SK-N-MC (cell line): ENCODE measurements around the gene CMIP.

Experiments
- DNase-seq: peaks from one replicate; pipeline ENCODE4 v3.0.0-alpha.2; 2011; ENCODE audit warnings: low read depth, low spot score
- H3K27ac ChIP-seq: fragments of 200-600 bp; sonication (generic); 2 replicates; pipeline ENCODE4 v1.5.1; 2016; ENCODE audit warnings: mixed run types
- H3K36me3 ChIP-seq: fragments of 200-600 bp; sonication (generic); 2 replicates; pipeline ENCODE4 v1.6.1; 2017; ENCODE audit warnings: antibody characterized with exemption, low read length, mixed read lengths; ENCODE audit not compliant: insufficient read depth
- H3K4me3 ChIP-seq: fragments of 200-600 bp; sonication (generic); 2 replicates; pipeline ENCODE4 v1.5.1; 2016
- H3K9ac ChIP-seq: fragments of 200-600 bp; sonication (generic); 2 replicates; pipeline ENCODE4 v1.8.0; 2017; ENCODE audit warnings: mixed run types, mixed read lengths; ENCODE audit not compliant: insufficient read length
- H3K9me3 ChIP-seq: fragments of 200-600 bp; sonication (generic); 2 replicates; pipeline ENCODE4 v1.6.1; 2017; ENCODE audit warnings: low read depth, mild to moderate bottlenecking, antibody characterized with exemption, low read length, moderate library complexity, mixed read lengths
- EZH2 ChIP-seq: fragments of 200-600 bp; sonication (generic); IDR thresholded peaks from one replicate; pipeline ENCODE4 v1.6.1; 2017; ENCODE audit warnings: antibody characterized with exemption
- FOXP2 ChIP-seq: optimal IDR thresholded peaks from 2 replicates; pipeline ENCODE3; 2011; ENCODE audit warnings: mild to moderate bottlenecking, moderate library complexity; ENCODE audit not compliant: insufficient read depth; ENCODE audit errors: extremely low read length, control extremely low read depth
- POLR2AphosphoS5 ChIP-seq: IDR thresholded peaks from 2 replicates; pipeline ENCODE4 v1.6.1; 2012; ENCODE audit warnings: mild to moderate bottlenecking, low read depth, low read length, borderline replicate concordance

CMIP gene

DNA sequence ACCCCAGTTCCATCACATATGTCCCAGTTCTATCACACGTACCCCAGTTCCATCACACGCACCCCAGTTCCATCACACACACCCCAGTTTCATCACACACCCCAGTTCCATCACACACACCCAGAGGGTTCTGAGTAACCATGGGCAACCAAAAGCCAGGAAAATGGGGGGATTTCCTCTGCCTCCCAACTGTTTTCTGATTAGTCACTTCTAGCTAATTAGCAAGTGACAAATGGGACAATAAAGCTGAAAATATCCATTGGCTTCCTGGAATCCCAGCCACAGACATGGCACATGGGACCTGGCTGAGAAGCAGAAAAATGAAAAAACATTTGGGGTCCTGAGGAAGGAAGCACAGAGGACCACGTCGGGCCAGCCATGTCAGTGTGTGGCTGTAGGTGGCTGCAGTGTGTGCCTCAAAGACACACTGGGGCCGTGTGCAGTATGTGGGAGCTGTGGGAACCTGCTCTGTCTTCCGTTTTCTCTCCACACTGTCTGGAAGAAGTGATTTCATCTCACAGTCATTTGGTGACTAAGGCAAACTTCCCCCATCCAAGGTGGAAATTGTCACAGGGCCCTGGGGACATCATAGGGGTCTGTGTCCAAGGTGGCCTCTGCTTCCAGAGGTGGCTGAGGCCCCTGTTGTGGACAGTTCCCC lies 106.7 kb downstream of the CMIP start:
- no peak overlapping the region for H3K9ac ChIP-seq
- DNase-seq = no peak
- no peaks in the 10 kb centered on the region for H3K36me3 ChIP-seq
- H3K4me3 ChIP-seq = no peak overlapping the region
- TF ChIP-seq FOXP2 = no peak
- no peak for TF ChIP-seq EZH2
- no peak for TF ChIP-seq POLR2AphosphoS5
- H3K9me3 ChIP-seq = no peaks in the 10 kb centered on the region
- no peak overlapping the region for H3K27ac ChIP-seq

GRCh38 chr16:81551821-81552304 lies 107.3 kb downstream of the CMIP start:
- no peak for DNase-seq
- TF ChIP-seq POLR2AphosphoS5 = no peak
- TF ChIP-seq EZH2 = no peak
- no peak for TF ChIP-seq FOXP2
- Histone ChIP-seq H3K9me3 (no peaks in the 10 kb centered on the region), H3K27ac (no peak overlapping the region), H3K36me3 (no peaks in the 10 kb centered on the region), H3K4me3 (no peak overlapping the region), H3K9ac (no peak overlapping the region)

DNA sequence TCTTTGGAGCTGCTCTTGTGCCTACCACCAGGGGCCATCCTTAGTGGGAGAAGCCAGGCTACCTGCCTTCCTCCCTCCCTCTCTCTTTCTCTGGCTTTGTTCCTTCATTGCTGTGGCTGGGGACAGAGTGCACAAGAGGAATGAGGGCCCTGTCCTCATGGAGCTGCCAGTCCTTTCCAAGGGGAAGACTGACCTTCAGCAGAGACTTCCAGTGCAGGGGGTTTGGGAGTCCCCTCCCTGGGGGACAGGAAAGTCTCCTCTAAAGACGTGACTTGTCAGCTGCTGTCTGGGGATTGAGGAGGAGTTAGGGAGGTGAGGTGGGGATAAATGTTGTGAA lies 108.1 kb downstream of the CMIP start:
- no peak overlapping the region for H3K9ac ChIP-seq
- H3K9me3 ChIP-seq = no peaks in the 10 kb centered on the region
- H3K27ac ChIP-seq = no peak overlapping the region
- no peak for DNase-seq
- no peak overlapping the region for H3K4me3 ChIP-seq
- no peaks in the 10 kb centered on the region for H3K36me3 ChIP-seq
- no peak for TF ChIP-seq POLR2AphosphoS5
- TF ChIP-seq EZH2 = no peak
- TF ChIP-seq FOXP2 = no peak

- no peak for TF ChIP-seq POLR2AphosphoS5
- no peak for TF ChIP-seq EZH2
- no peak for TF ChIP-seq FOXP2
- H3K4me3 ChIP-seq = no peak overlapping the region
- H3K9ac ChIP-seq = no peak overlapping the region
- no peaks in the 10 kb centered on the region for H3K9me3 ChIP-seq
- no peak for DNase-seq
- no peak overlapping the region for H3K27ac ChIP-seq
- H3K36me3 ChIP-seq = no peaks in the 10 kb centered on the region
These were observed 108.6 kb downstream of the CMIP start for GRCh38 chr16:81553080-81553813.

- Histone ChIP-seq H3K27ac (no peak overlapping the region), H3K4me3 (no peak overlapping the region), H3K9ac (no peak overlapping the region), H3K36me3 (no peaks in the 10 kb centered on the region), H3K9me3 (no peaks in the 10 kb centered on the region)
- no peak for DNase-seq
- no peak for TF ChIP-seq POLR2AphosphoS5
- TF ChIP-seq FOXP2 = no peak
- no peak for TF ChIP-seq EZH2
These were observed 109.4 kb downstream of the CMIP start for GRCh38 chr16:81553814-81554675.

- no peak for TF ChIP-seq FOXP2
- no peaks in the 10 kb centered on the region for H3K36me3 ChIP-seq
- no peak overlapping the region for H3K4me3 ChIP-seq
- DNase-seq = no peak
- no peaks in the 10 kb centered on the region for H3K9me3 ChIP-seq
- no peak overlapping the region for H3K27ac ChIP-seq
- H3K9ac ChIP-seq = no peak overlapping the region
These were observed 110.4 kb downstream of the CMIP start for GRCh38 chr16:81554979-81555378.

DNA sequence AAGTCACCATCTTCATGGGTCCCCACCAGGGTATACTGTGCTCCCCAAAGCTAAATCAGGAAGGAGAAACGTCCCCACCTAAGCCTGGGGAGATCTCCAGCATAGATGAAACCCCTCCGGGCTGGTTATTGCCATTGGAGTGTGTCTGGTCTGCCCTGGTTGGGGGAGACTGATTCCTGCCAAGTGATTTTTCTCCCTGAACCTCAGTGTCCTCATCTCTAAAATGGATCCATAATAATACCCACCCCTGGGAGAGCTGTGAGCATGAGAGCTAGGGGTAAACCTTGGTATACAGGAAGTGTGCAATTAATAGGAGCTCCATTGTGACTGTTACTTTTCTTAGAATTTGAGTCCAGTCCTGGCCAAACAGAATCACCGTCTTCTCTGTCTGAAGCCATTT lies 111.1 kb downstream of the CMIP start:
- TF ChIP-seq FOXP2 = no peak
- no peak for TF ChIP-seq POLR2AphosphoS5
- TF ChIP-seq EZH2 = no peak
- Histone ChIP-seq H3K27ac (no peak overlapping the region), H3K9me3 (no peaks in the 10 kb centered on the region), H3K36me3 (no peaks in the 10 kb centered on the region), H3K9ac (no peak overlapping the region), H3K4me3 (no peak overlapping the region)
- DNase-seq = no peak

DNA sequence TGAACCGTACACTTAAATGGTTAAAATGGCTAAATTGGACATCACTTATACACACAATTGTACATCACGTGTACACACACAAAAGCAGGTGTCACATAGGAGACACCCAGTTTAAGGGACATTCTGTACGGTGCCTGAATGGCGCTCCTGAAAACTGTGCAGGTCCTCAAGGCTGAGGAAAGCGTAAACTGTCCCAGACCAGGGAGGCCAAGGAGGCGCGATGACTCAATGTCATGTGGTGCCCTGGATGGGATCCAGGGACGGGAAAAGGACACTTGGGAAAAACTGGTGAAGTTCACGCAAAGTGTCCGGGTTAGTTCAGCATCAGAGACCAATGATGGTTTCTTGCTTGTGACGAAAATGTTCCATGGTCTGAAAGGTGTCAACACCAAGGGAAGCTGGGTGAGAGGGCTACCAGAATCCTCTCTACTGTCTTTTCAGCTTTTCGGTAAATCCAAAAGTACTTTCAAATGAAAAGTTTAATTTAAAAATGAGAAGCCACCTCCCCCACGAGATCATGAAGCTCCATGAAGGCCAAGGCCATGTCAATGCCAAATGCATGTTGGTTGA lies 112.2 kb downstream of the CMIP start:
- H3K36me3 ChIP-seq = no peaks in the 10 kb centered on the region
- no peak overlapping the region for H3K27ac ChIP-seq
- no peak for TF ChIP-seq POLR2AphosphoS5
- no peak for TF ChIP-seq EZH2
- no peak for TF ChIP-seq FOXP2
- H3K4me3 ChIP-seq = no peak overlapping the region
- no peak overlapping the region for H3K9ac ChIP-seq
- DNase-seq = no peak
- H3K9me3 ChIP-seq = no peaks in the 10 kb centered on the region
